ENCODE results near the gene TST. TPM values are rescaled to one million over a fixed set of nuclear protein-coding genes. Genes with fewer than 3 reads are reported as not detected.

Gene TST
- total RNA-seq, 1 experiment from 2014 or later = 44.9 TPM

DNA sequence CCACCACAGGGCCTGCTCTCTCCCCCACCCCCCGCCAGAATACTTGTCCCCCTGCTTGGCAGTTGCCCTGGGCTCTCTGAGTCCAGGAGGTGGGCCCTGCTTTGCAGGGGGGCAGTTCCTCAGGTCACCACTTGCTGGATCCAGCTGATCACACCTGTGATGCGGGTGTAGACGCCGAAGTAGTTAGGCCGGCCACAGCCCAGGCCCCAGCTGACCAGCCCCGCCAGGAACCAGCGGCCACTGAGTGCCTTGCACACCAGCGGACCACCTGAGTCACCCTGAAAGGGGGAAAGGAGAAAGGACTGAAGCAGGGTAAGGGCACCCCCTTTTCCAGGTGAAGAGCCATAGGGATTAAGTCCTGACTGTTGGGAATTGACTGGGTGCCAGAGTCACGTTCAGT, 46.7 kb upstream of the TST start:
- Histone ChIP-seq H3K4me3 (ENCODE audit: low read depth, low read length) (no peak overlapping the region), H3K36me3 (ENCODE audit: control insufficient read depth, insufficient read depth, low read length) (no peaks in the 10 kb centered on the region), H3K4me1 (peaks cover 6% of the 10 kb centered on the region; the same call in 1 of the 2 replicates), H3K27me3 (replicated peaks; ENCODE audit: control insufficient read depth, insufficient read depth, low read length) (no peaks in the 10 kb centered on the region), H3K9me3 (no peaks in the 10 kb centered on the region)
- ChIA-PET CTCF (no interaction called here), POLR2A (no interaction called here)
- no peaks in the 10 kb centered on the region for H3K4me1 Mint-ChIP-seq (ENCODE audit: low read depth, unreplicated experiment)
- no peak for TF ChIP-seq CTCF (IDR thresholded peaks at IDR 0.05; ENCODE audit: insufficient read depth in 1 of 2, low read depth in 1 of 2, low read length in 1 of 2, severe bottlenecking in 1 of 2, unreplicated experiment in 1 of 2)
- no peak overlapping the region for H3K27ac Mint-ChIP-seq (ENCODE audit: unreplicated experiment)
- no peak for DNase-seq
- no peak overlapping the region for H3K4me3 Mint-ChIP-seq (ENCODE audit: unreplicated experiment)
- H3K9me3 Mint-ChIP-seq (ENCODE audit: unreplicated experiment) = no peaks in the 10 kb centered on the region
- BruUV-seq (replicated peaks) = no TSS peak
- peaks cover 2% of the 10 kb centered on the region for H3K27me3 Mint-ChIP-seq (ENCODE audit: insufficient read depth, unreplicated experiment)
- intact Hi-C loops (cut with micrococcal nuclease; ENCODE audit: unreplicated experiment) = no loop called here
- H3K36me3 Mint-ChIP-seq (ENCODE audit: insufficient read depth, unreplicated experiment) = no peaks in the 10 kb centered on the region

DNA sequence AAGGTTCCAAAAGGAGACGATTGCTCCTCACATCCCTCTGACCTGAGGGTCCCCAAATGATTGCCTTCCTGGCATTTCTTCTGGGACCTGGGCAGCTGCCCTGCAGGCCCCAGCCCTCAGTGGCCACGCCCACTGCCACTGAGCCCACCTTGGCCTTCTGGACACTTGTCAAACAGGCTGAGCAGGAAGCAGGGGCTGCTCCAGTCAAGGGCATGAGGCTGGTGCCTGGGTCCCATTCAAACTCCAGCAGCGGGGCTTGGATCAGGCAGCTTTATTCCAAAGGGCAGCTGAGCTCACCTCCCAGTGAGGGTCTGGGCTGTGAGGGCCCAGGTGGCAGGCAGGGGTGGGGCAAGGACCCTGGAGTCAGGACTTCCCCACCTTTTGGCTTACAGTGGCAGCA, 45.9 kb upstream of the TST start:
- intact Hi-C loops (cut with micrococcal nuclease; ENCODE audit: unreplicated experiment) = no loop called here

DNA sequence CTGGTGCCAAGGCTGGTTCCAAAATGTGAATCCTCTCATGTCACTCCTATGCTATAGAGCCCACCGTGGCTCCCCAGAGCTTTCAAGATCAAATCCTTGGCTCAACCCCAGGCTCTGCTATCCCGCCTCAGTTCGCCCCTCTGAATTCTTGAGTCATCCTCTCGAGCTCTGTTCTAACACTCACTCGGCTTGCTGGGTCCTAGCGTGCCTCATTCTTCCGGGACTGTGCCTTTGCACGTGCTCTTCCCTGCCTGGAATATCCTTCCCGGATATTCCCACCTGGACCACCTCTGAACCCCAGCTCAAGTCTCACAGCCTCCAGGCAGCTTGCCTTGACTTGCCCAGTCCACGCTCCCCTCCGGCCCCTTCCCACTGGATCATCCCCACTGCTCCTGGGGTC, 45.3 kb upstream of the TST start:
- H3K27me3 ChIP-seq (replicated peaks; ENCODE audit: control insufficient read depth, insufficient read depth, low read length) = no peaks in the 10 kb centered on the region
- H3K4me1 ChIP-seq = peaks cover 6% of the 10 kb centered on the region; the same call in 1 of the 2 replicates
- H3K4me1 Mint-ChIP-seq (ENCODE audit: low read depth, unreplicated experiment) = no peaks in the 10 kb centered on the region
- BruUV-seq (replicated peaks) = no TSS peak
- H3K4me3 ChIP-seq (ENCODE audit: low read depth, low read length) = no peak overlapping the region
- no peak overlapping the region for H3K4me3 Mint-ChIP-seq (ENCODE audit: unreplicated experiment)
- POLR2A ChIA-PET = no interaction called here
- H3K36me3 ChIP-seq (ENCODE audit: control insufficient read depth, insufficient read depth, low read length) = no peaks in the 10 kb centered on the region
- no peak overlapping the region for H3K27ac Mint-ChIP-seq (ENCODE audit: unreplicated experiment)
- H3K36me3 Mint-ChIP-seq (ENCODE audit: insufficient read depth, unreplicated experiment) = no peaks in the 10 kb centered on the region
- intact Hi-C loops (cut with micrococcal nuclease; ENCODE audit: unreplicated experiment) = no loop called here
- DNase-seq = no peak
- no peak for TF ChIP-seq CTCF (IDR thresholded peaks at IDR 0.05; ENCODE audit: insufficient read depth in 1 of 2, low read depth in 1 of 2, low read length in 1 of 2, severe bottlenecking in 1 of 2, unreplicated experiment in 1 of 2)
- no peaks in the 10 kb centered on the region for H3K9me3 Mint-ChIP-seq (ENCODE audit: unreplicated experiment)
- no peaks in the 10 kb centered on the region for H3K9me3 ChIP-seq
- no peaks in the 10 kb centered on the region for H3K27me3 Mint-ChIP-seq (ENCODE audit: insufficient read depth, unreplicated experiment)
- CTCF ChIA-PET = no interaction called here

More for the DNA sequence above, 45.9 kb upstream of the TST start:
- no peak for TF ChIP-seq CTCF (IDR thresholded peaks at IDR 0.05; ENCODE audit: insufficient read depth in 1 of 2, low read depth in 1 of 2, low read length in 1 of 2, severe bottlenecking in 1 of 2, unreplicated experiment in 1 of 2)
- no TSS peak for BruUV-seq (replicated peaks)
- Mint-ChIP-seq H3K36me3 (ENCODE audit: insufficient read depth, unreplicated experiment) (no peaks in the 10 kb centered on the region), H3K27ac (ENCODE audit: unreplicated experiment) (no peak overlapping the region), H3K9me3 (ENCODE audit: unreplicated experiment) (no peaks in the 10 kb centered on the region), H3K27me3 (ENCODE audit: insufficient read depth, unreplicated experiment) (no peaks in the 10 kb centered on the region), H3K4me3 (ENCODE audit: unreplicated experiment) (no peak overlapping the region), H3K4me1 (ENCODE audit: low read depth, unreplicated experiment) (no peaks in the 10 kb centered on the region)
- CTCF ChIA-PET = no interaction called here
- Histone ChIP-seq H3K9me3 (no peaks in the 10 kb centered on the region), H3K4me3 (ENCODE audit: low read depth, low read length) (no peak overlapping the region), H3K4me1 (peaks cover 6% of the 10 kb centered on the region; the same call in 1 of the 2 replicates), H3K27me3 (replicated peaks; ENCODE audit: control insufficient read depth, insufficient read depth, low read length) (no peaks in the 10 kb centered on the region), H3K36me3 (ENCODE audit: control insufficient read depth, insufficient read depth, low read length) (no peaks in the 10 kb centered on the region)
- POLR2A ChIA-PET = interaction anchor here (0.6 kb wide), 1 partner anchor 563 kb away, joined by 3 read pairs; no protein-coding TSS in a partner anchor
- no peak for DNase-seq
